NCI-H510A (cell line): ENCODE measurements around the gene TANGO2.

ENCODE experiments used
- DNase-seq: peaks from one replicate; lab custom pipeline; 2025; lab: John Stamatoyannopoulos, UW

TANGO2 gene

GRCh38 chr22:20108757-20109230 lies 87.9 kb downstream of the TANGO2 start:
- no peak for DNase-seq

GRCh38 chr22:20109411-20110358 lies 88.8 kb downstream of the TANGO2 start:
- DNase-seq: no peak

- DNase-seq: no peak
These were observed 89.6 kb downstream of the TANGO2 start for GRCh38 chr22:20110359-20110985.

GRCh38 chr22:20111045-20111688 lies 90.3 kb downstream of the TANGO2 start:
- DNase-seq: no peak

- no peak for DNase-seq
These were observed 91.0 kb downstream of the TANGO2 start for GRCh38 chr22:20111689-20112622.

GRCh38 chr22:20112623-20113511 lies 92.0 kb downstream of the TANGO2 start:
- DNase-seq: no peak

GRCh38 chr22:20113551-20114310 lies 92.8 kb downstream of the TANGO2 start:
- DNase-seq: no peak

GRCh38 chr22:20114506-20115475 lies 93.9 kb downstream of the TANGO2 start:
- no peak for DNase-seq

GRCh38 chr22:20115691-20116375 lies 94.9 kb downstream of the TANGO2 start, which contains the start of gene RANBP1:
Gene RANBP1 (plus strand): TSS chr22:20116104. CDS start chr22:20116185, 81 bp downstream.
- no peak for DNase-seq

GRCh38 chr22:20116376-20116950 lies 95.6 kb downstream of the TANGO2 start:
- no peak for DNase-seq
